Neural crest cell (in vitro differentiated cells): ENCODE measurements around the gene LRRC56. TPM values are rescaled to one million over a fixed set of nuclear protein-coding genes. Genes with fewer than 3 reads are reported as not detected.

ENCODE experiments used
- DNase-seq: peaks from one replicate; pipeline ENCODE4 v3.0.0; 2021; ENCODE audit warnings: low read depth, mixed read lengths, low spot score
- H3K27ac Mint-ChIP-seq: one replicate; pipeline ENCODE4 v1.8.0; 2021; ENCODE audit warnings: mild to moderate bottlenecking, mixed read lengths; ENCODE audit not compliant: unreplicated experiment
- H3K27me3 Mint-ChIP-seq: 2 replicates; pipeline ENCODE4 v1.8.0; 2021; ENCODE audit warnings: low read depth, mild to moderate bottlenecking, mixed read lengths
- H3K36me3 Mint-ChIP-seq: 2 replicates; pipeline ENCODE4 v1.8.0; 2021; ENCODE audit warnings: low read depth, mild to moderate bottlenecking, mixed read lengths
- H3K4me1 Mint-ChIP-seq: 2 replicates; pipeline ENCODE4 v1.8.0; 2021; ENCODE audit warnings: mixed read lengths
- H3K4me3 Mint-ChIP-seq: one replicate; pipeline ENCODE4 v1.8.0; 2021; ENCODE audit warnings: mild to moderate bottlenecking, mixed read lengths
- H3K9me3 Mint-ChIP-seq: 2 replicates; pipeline ENCODE4 v1.8.0; 2021; ENCODE audit warnings: mixed read lengths
- CTCF ChIP-seq: fragments of 200-600 bp; sonication (generic); conservative IDR thresholded peaks from 2 replicates; pipeline ENCODE4 v1.5.0; 2021; ENCODE audit warnings: antibody characterized with exemption, mild to moderate bottlenecking
- total RNA-seq: library from RNA; stranded (reverse); gene quantifications from 2 replicates; pipeline ENCODE4 v1.2.1, GENCODE V29; 2021

The LRRC56 gene
- total RNA-seq, 1 donor from 2014 or later, result 2.1 TPM

GRCh38 chr11:559020-559620 is 21.8 kb downstream of the LRRC56 start:
- no peak for TF ChIP-seq CTCF
- Mint-ChIP-seq H3K9me3 (no peaks in the 10 kb centered on the region), H3K27ac (no peak overlapping the region), H3K4me3 (no peak overlapping the region), H3K4me1 (peaks cover 5% of the 10 kb centered on the region), H3K27me3 (peaks cover 48% of the 10 kb centered on the region), H3K36me3 (no peaks in the 10 kb centered on the region)
- DNase-seq, result no peak

GRCh38 chr11:559712-560304 is 22.5 kb downstream of the LRRC56 start:
- DNase-seq, result no peak
- Mint-ChIP-seq H3K36me3 (no peaks in the 10 kb centered on the region), H3K4me3 (peak overlapping the region; percentile 81), H3K9me3 (no peaks in the 10 kb centered on the region), H3K27me3 (peaks cover 46% of the 10 kb centered on the region), H3K4me1 (peaks cover 5% of the 10 kb centered on the region), H3K27ac (no peak overlapping the region)
- TF ChIP-seq CTCF, result no peak

- peaks cover 44% of the 10 kb centered on the region for H3K27me3 Mint-ChIP-seq
- peak within 1 kb of the TSS; percentile 88 for H3K4me3 Mint-ChIP-seq
- DNase-seq, result peak; percentile 94
- TF ChIP-seq CTCF, result no peak
- no peak within 1 kb of the TSS for H3K27ac Mint-ChIP-seq
- H3K9me3 Mint-ChIP-seq, result no peaks in the 10 kb centered on the region
- H3K36me3 Mint-ChIP-seq, result no peaks in the 10 kb centered on the region
- peaks cover 5% of the 10 kb centered on the region for H3K4me1 Mint-ChIP-seq
Observed at GRCh38 chr11:560305-561147, 23.2 kb downstream of the LRRC56 start, which contains the start of the genes LMNTD2 and RASSF7. LMNTD2 (minus strand) TSS chr11:560738; CDS start chr11:560716, 22 bp downstream. RASSF7 (plus strand) TSS chr11:560970; CDS start chr11:561769, 799 bp downstream.

GRCh38 chr11:561148-562003 is 24.0 kb downstream of the LRRC56 start:
- H3K36me3 Mint-ChIP-seq, result no peaks in the 10 kb centered on the region
- peaks cover 40% of the 10 kb centered on the region for H3K27me3 Mint-ChIP-seq
- H3K27ac Mint-ChIP-seq, result no peak overlapping the region
- H3K4me1 Mint-ChIP-seq, result peaks cover 5% of the 10 kb centered on the region
- no peak for DNase-seq
- TF ChIP-seq CTCF, result no peak
- H3K9me3 Mint-ChIP-seq, result no peaks in the 10 kb centered on the region
- H3K4me3 Mint-ChIP-seq, result peak overlapping the region; percentile 88
